Vagina (tissue), 2 donors: ENCODE results near the gene BLOC1S2. TPM values are rescaled to one million over a fixed set of nuclear protein-coding genes. Genes with fewer than 3 reads are reported as not detected.
"Not testable (repeated sequence)": the region's sequence is repeated elsewhere in the genome, so short reads cannot be mapped to it uniquely, and the experiment has no call there.

Experiments used
- DNase-seq, 2 donors: peaks; one replicate each; pipeline ENCODE4 v3.0.0-alpha.2; 2017; ENCODE audit errors: extremely low spot score in 2 of 2
- H3K27ac ChIP-seq: fragments of 200-600 bp; sonication (generic); one replicate; pipeline ENCODE4 v1.5.1; 2019
- H3K27me3 ChIP-seq: fragments of 200-600 bp; sonication (generic); one replicate; pipeline ENCODE4 v1.5.1; 2019
- H3K36me3 ChIP-seq, 2 donors: fragments of 200-600 bp; sonication (generic); one replicate each; pipeline ENCODE4 v1.5.1; 2017 to 2019
- H3K4me1 ChIP-seq: fragments of 200-600 bp; sonication (generic); one replicate; pipeline ENCODE4 v1.5.1; 2019
- H3K4me3 ChIP-seq, 2 donors: fragments of 200-600 bp; sonication (generic); 1 replicate in 1 of 2; 2 replicates in 1 of 2; pipeline ENCODE4 v1.5.1; 2016 to 2019
- H3K9me3 ChIP-seq: fragments of 200-600 bp; sonication (generic); one replicate; pipeline ENCODE4 v1.5.1; 2019
- POLR2A ChIP-seq, 2 donors: fragments of 450-650 bp; IDR thresholded peaks; one replicate each; pipeline ENCODE4 v1.6.1; 2017; ENCODE audit warnings: antibody characterized with exemption in 2 of 2, mild to moderate bottlenecking in 2 of 2, moderate library complexity in 2 of 2
- POLR2AphosphoS5 ChIP-seq, 2 donors: sonication (generic); formaldehyde crosslinking; IDR thresholded peaks; one replicate each; pipeline ENCODE4 v1.9.0; 2017; ENCODE audit warnings: antibody characterized with exemption in 2 of 2, mild to moderate bottlenecking in 2 of 2, low read depth in 1 of 2; ENCODE audit not compliant: insufficient read depth in 1 of 2
- intact Hi-C: fragments of 100-400 bp; cut with DNase I; formaldehyde crosslinking; loops from one replicate; pipeline ENCODE4 v1.15.1; 2023
- total RNA-seq: library from RNA; depleted of rRNA; stranded (reverse); fragments of >200 nt; gene quantifications from one replicate; pipeline ENCODE4 v1.2.3, GENCODE V29; 2016
- TF ChIP-seq, protein P1 (sequence below), 3 experiments: fragments of 450-650 bp in 2 of 3; fragments of 200-600 bp in 1 of 3; sonication (generic) in 1 of 3; IDR thresholded peaks; one replicate each; pipeline ENCODE4 v1.5.1; 2017 to 2019; ENCODE audit warnings: antibody characterized with exemption in 3 of 3, mild to moderate bottlenecking in 2 of 3, moderate library complexity in 2 of 3

The BLOC1S2 gene
- total RNA-seq, 1 donor from 2014 or later, result 10.1 TPM

DNA sequence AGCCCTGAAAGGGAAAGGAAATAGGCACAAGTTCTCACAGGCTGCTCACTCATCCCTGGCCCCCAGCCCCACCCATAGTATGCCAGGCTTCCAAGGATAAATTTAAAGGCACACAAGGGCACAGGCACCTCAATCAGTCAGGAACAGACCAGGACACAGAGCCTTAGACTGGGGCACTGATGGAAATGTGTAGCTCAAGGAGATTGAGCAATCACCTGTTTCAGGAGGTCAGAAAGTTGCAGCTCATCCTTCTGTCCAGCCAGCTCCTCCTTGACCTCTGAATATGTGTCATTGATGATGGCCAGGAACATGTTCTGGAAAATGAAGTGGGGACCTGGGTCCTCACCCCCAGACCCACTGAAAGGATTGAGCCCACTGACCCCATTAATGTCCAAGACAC is 6.6 kb upstream of the BLOC1S2 start:
- TF ChIP-seq POLR2A (IDR thresholded peaks at IDR 0.05) (no peak), POLR2AphosphoS5 (IDR thresholded peaks at IDR 0.05; ENCODE audit: insufficient read depth in 1 of 2, low read depth in 1 of 2) (no peak)
- TF ChIP-seq, protein P1, sequence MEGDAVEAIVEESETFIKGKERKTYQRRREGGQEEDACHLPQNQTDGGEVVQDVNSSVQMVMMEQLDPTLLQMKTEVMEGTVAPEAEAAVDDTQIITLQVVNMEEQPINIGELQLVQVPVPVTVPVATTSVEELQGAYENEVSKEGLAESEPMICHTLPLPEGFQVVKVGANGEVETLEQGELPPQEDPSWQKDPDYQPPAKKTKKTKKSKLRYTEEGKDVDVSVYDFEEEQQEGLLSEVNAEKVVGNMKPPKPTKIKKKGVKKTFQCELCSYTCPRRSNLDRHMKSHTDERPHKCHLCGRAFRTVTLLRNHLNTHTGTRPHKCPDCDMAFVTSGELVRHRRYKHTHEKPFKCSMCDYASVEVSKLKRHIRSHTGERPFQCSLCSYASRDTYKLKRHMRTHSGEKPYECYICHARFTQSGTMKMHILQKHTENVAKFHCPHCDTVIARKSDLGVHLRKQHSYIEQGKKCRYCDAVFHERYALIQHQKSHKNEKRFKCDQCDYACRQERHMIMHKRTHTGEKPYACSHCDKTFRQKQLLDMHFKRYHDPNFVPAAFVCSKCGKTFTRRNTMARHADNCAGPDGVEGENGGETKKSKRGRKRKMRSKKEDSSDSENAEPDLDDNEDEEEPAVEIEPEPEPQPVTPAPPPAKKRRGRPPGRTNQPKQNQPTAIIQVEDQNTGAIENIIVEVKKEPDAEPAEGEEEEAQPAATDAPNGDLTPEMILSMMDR (IDR thresholded peaks at IDR 0.05), result no peak
- no peak for DNase-seq
- Histone ChIP-seq H3K27ac (no peak overlapping the region), H3K4me1 (no peaks in the 10 kb centered on the region), H3K4me3 (no peak overlapping the region), H3K27me3 (no peaks in the 10 kb centered on the region), H3K9me3 (no peaks in the 10 kb centered on the region), H3K36me3 (no peaks in the 10 kb centered on the region)
- intact Hi-C loops, result no loop called here

DNA sequence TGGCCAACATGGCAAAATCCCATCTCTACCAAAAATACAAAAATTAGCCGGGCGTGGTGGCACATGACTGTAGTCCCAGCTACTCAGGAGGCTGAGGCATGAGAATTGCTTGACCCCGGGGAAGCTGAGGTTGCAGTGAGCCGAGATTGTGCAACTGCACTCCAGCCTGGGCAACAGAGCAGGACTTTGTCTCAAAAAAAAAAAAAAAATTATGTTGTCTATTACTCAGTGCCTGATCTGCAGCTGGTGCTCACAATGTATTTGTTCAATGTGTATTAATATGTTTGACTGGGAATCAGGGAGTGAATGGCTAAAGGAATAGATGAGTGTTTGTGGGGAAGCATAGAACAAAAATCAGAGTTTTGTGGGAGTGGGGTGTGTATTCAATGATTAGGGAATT is 5.8 kb upstream of the BLOC1S2 start:
- H3K27ac ChIP-seq, H3K4me3 ChIP-seq, H3K4me1 ChIP-seq, H3K27me3 ChIP-seq, H3K36me3 ChIP-seq, intact Hi-C loops, H3K9me3 ChIP-seq, DNase-seq: not testable (repeated sequence)

DNA sequence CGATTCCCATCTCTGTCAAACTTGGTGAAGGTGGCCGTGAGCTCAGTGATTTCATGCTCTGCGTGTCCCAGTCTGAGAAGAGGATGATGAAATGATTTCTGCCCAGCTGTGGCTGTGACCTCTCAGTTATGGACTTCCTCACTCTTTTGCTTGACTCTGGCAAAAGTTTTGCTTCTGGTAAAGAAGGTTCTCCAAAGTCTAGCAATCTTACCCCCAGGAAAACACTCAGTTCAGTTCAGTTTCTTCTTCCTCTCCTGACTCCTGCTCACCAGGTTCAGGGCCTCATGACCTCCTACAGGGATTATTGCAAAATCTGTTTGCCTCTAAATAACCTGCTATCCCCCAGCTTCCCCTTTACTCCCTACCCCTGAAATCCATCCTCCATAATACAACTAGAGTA is 4.9 kb upstream of the BLOC1S2 start:
- TF ChIP-seq, protein P1 (IDR thresholded peaks at IDR 0.05), result no peak
- TF ChIP-seq POLR2AphosphoS5 (IDR thresholded peaks at IDR 0.05; ENCODE audit: insufficient read depth in 1 of 2, low read depth in 1 of 2), result no peak
- Histone ChIP-seq H3K4me3 (no peak overlapping the region), H3K36me3 (no peaks in the 10 kb centered on the region), H3K27me3 (no peaks in the 10 kb centered on the region), H3K4me1 (no peaks in the 10 kb centered on the region), H3K9me3 (no peaks in the 10 kb centered on the region), H3K27ac (no peak overlapping the region)
- intact Hi-C loops, result no loop called here
- no peak for DNase-seq

DNA sequence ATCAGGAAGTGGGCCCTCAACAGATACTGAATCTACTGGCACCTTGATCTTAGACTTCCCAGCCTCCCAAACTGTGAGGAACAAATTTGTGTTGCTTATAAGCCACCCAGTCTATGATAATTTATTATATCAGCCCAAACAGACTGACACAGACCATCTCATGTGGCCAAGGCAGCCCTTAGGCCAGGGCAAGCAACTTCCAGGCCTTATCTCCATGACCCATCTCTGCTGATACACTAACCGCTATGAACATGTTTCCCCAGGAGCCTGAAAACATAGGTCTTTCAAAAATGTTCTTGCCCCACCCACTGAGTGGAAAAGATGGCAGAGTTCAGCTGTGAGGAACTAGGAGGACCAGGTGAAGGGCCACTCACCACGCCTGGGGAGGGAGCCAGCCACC is 3.2 kb upstream of the BLOC1S2 start:
- no peaks in the 10 kb centered on the region for H3K36me3 ChIP-seq
- DNase-seq, result no peak
- no peak overlapping the region for H3K27ac ChIP-seq
- intact Hi-C loops, result no loop called here
- H3K9me3 ChIP-seq, result no peaks in the 10 kb centered on the region
- H3K4me3 ChIP-seq, result no peak overlapping the region
- H3K27me3 ChIP-seq, result no peaks in the 10 kb centered on the region
- no peak for TF ChIP-seq POLR2A (IDR thresholded peaks at IDR 0.05)
- TF ChIP-seq POLR2AphosphoS5 (IDR thresholded peaks at IDR 0.05; ENCODE audit: insufficient read depth in 1 of 2, low read depth in 1 of 2), result no peak
- TF ChIP-seq, protein P1 (IDR thresholded peaks at IDR 0.05), result no peak
- peaks cover 12% of the 10 kb centered on the region for H3K4me1 ChIP-seq

DNA sequence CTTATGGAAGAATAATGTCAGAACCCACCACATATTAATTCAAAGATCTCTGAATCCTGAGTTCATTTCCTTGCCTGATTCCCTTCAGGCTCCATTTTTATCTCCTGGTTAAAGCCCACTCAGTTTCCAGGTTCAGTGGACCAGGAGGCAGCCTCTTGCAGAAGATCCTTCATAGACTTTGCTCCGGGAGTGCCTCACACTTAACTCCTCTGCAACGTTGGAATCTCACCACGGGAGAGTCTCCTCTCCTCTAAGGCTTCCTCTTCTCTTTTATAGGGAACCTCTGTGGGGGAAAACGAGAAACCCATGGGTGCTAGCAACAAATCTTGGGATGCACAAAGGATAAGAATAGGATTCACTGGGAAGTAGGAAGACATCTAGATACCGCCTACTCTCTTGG is 1.7 kb upstream of the BLOC1S2 start:
- Histone ChIP-seq H3K27me3 (no peaks in the 10 kb centered on the region), H3K4me3 (no peak overlapping the region), H3K9me3 (no peaks in the 10 kb centered on the region), H3K4me1 (peaks cover 19% of the 10 kb centered on the region), H3K36me3 (no peaks in the 10 kb centered on the region), H3K27ac (no peak overlapping the region)
- intact Hi-C loops, result no loop called here
- no peak for DNase-seq
- no peak for TF ChIP-seq POLR2AphosphoS5 (IDR thresholded peaks at IDR 0.05; ENCODE audit: insufficient read depth in 1 of 2, low read depth in 1 of 2)
- TF ChIP-seq, protein P1 (IDR thresholded peaks at IDR 0.05), result no peak
- TF ChIP-seq POLR2A (IDR thresholded peaks at IDR 0.05), result no peak

DNA sequence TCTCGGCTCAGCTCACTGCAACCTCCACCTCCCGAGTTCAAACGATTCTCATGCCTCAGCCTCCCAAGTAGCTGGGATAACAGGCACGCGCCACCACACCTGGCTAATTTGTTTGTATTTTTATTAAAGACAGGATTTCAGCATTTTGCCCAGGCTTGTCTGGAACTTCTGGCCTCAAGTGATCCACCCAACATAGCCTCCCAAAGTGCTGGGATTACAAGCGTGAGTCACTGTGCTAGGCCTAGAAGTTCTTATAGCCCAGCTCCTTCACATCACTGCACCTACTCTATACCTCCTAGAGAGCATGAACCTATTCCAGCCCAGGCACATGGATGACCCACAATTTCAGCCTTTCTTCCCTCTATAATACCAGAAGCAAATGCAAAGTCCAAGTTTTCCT is 1.3 kb upstream of the BLOC1S2 start:
- intact Hi-C loops, result no loop called here
- no peak for DNase-seq
- H3K4me1 ChIP-seq, result peaks cover 23% of the 10 kb centered on the region
- no peak overlapping the region for H3K4me3 ChIP-seq
- no peaks in the 10 kb centered on the region for H3K27me3 ChIP-seq
- TF ChIP-seq, protein P1 (IDR thresholded peaks at IDR 0.05), result no peak
- TF ChIP-seq POLR2AphosphoS5 (IDR thresholded peaks at IDR 0.05; ENCODE audit: insufficient read depth in 1 of 2, low read depth in 1 of 2) (no peak), POLR2A (IDR thresholded peaks at IDR 0.05) (no peak)
- no peaks in the 10 kb centered on the region for H3K36me3 ChIP-seq
- no peaks in the 10 kb centered on the region for H3K9me3 ChIP-seq
- H3K27ac ChIP-seq, result no peak overlapping the region

DNA sequence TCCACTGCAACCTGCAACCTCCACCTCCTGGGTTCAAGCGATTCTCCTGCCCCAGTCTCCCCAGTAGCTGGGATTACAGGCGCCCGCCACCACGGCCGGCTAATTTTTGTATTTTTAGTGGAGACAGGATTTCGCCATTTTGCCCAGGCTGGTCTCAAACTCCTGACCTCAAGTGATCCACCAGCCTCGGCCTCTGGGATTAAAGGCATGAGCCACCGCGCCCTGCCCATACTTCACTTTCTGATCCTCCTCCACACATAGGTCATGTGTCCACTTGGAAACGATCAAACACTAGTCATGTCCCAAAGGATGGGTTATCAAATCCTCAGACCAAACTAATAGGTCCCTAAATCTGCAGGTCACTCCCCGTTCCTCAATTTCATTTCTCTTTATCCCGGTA is 1.2 kb downstream of the BLOC1S2 start:
- peaks cover 32% of the 10 kb centered on the region for H3K4me1 ChIP-seq
- H3K9me3 ChIP-seq, H3K27me3 ChIP-seq, H3K36me3 ChIP-seq, intact Hi-C loops, DNase-seq: not testable (repeated sequence)
- H3K4me3 ChIP-seq, result peak overlapping the region; percentile 68 to 89
- H3K27ac ChIP-seq, result peak overlapping the region; percentile 92
